Stimulated activated CD8-positive, alpha-beta memory T cell treated with anti-CD3 and anti-CD28 coated beads, Interleukin-4, amount 100 ng/mL, for 48 hours (primary cell): ENCODE results near the gene SCPEP1.
"Not testable (repeated sequence)": the region's sequence is repeated elsewhere in the genome, so short reads cannot be mapped to it uniquely, and the experiment has no call there.

ENCODE experiments used
- DNase-seq: peaks from one replicate; pipeline ENCODE4 v3.0.0-alpha.2; 2020

The SCPEP1 gene

GRCh38 chr17:56965681-56966080, 12.2 kb upstream of the SCPEP1 start:
- DNase-seq: not testable (repeated sequence)

- DNase-seq: no peak
Measured at GRCh38 chr17:56966338-56966737, 11.6 kb upstream of the SCPEP1 start.

- no peak for DNase-seq
Measured at GRCh38 chr17:56970974-56971373, 7.0 kb upstream of the SCPEP1 start.

DNA sequence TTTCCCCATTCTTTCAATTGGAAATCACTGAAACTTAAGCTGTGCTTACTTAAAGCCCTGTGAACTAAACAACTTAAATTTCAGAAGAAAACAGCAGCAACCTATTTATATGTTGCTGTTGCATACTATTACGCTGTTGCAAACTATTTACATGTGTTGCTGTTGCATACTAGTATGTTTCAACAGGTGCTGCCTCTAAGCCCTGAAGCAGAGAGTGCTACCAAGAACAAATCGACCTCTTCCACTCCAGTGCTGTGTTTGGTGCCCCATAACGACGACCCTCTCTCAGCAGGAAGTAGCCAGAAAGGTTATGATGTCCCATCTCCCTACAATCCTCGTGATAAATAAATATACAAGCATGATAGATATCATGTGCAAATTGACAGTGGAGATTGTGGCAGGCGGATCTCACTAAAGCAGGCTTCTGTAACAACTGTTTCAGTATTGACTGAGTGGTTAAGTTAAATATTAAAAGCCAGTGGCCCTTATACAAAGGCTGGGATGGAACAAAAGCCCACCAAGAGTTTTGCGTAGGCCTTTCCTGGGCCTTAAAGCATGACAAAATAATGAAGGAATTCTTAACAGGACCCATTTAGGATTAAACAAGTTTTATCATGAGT, 5.7 kb upstream of the SCPEP1 start:
- DNase-seq: no peak

DNA sequence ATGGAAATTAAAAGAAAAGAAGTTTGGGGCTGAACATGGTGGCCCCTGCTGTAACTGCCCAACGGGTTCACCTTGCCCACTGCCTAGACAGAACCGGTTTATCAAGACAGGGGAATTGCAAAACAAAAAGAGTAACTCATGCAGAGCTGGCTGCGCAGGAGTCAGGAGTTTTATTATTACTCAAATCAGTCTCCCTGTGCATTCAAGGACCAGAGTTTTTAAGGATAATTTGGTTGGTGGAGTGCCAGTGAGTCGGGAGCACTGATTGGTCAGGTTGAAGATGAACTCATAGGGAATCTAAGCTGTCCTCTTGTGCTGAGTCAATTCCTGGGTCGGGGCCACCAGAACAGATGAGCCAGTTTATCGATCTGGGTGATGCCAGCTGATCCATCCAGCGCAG, 4.4 kb upstream of the SCPEP1 start:
- DNase-seq: no peak

DNA sequence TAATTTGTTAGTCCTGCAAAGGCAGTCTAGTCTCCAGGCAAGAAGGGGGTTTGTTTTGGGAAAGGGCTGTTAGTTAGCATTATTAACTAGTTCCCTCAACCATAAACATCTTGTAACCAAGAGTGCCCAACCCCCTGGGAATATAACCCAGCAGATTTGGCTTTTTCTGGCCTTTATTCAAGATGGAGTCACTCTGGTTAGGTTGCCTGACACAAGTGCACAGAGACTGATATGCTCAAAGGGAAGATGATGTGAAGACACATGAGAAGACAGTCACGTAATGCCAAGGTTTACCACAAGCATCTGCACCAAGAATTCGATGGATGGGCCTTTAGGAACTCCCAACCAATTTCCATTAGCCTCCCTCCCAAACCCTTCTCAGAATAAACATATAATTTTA, 3.9 kb upstream of the SCPEP1 start:
- no peak for DNase-seq

GRCh38 chr17:56975656-56976055, 2.3 kb upstream of the SCPEP1 start:
- no peak for DNase-seq

GRCh38 chr17:56976941-56977608, 856 bp upstream of the SCPEP1 start:
- no peak for DNase-seq

- DNase-seq: no peak
Measured at GRCh38 chr17:56978441-56979090, 635 bp downstream of the SCPEP1 start.

DNA sequence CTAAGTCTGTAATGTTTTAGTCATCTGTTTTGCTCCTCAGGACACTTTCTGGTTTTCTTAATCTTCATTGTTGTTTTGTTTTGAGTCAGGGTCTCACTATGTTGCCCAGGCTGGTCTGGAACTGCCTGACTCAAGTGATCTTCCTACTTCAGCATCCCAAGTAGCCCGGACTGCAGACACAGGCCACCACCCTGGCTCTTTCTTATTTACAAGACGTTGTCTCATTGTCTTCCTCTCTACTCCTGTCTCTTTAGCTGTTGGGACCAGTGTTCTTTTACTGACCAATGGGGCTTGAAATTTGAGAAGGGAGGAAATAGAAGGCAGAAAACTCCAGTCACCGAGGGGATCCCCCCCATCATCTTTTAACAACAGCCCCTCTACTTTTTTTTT, 1.2 kb downstream of the SCPEP1 start:
- DNase-seq: no peak

GRCh38 chr17:56980526-56980925, 2.6 kb downstream of the SCPEP1 start:
- DNase-seq: not testable (repeated sequence)

DNA sequence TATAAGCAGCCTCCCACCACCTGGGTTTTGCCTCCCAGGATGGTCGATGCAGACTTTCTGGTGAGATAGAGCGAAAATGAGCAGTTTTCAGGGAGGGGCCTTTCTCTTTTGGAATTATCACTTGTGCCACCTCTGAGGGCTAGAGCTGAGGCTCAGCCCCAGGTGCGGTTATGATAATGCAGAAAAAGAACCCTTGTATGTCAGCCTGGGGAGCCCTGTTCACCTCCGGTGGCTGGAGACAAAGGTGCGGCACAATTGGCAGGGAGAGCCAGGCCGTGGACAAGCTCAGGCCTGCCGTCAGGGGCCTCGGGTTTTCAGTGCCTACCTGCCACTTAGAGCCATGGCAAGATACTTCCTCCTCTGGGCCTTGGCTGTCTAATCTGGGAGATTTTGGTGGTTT, 4.4 kb downstream of the SCPEP1 start:
- DNase-seq: no peak

DNA sequence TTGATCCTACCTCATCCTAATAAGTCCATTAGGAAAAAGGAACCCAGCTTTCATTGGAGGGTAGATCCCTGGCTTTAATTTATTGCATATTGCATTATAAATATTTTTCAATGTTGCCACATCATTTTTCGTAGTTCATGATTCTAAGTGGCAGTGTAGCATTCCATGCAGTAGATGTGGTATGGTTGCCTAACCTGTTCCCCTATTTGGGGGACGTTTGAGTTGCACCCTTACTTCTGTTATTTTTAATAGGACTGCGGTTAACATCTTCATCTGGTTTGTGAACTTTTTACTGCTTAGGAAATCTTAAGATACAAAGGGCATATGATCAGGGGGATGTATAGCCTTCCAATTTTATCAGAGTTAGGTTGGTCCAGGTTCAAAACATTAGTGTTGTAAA, 5.4 kb downstream of the SCPEP1 start:
- DNase-seq: no peak

DNA sequence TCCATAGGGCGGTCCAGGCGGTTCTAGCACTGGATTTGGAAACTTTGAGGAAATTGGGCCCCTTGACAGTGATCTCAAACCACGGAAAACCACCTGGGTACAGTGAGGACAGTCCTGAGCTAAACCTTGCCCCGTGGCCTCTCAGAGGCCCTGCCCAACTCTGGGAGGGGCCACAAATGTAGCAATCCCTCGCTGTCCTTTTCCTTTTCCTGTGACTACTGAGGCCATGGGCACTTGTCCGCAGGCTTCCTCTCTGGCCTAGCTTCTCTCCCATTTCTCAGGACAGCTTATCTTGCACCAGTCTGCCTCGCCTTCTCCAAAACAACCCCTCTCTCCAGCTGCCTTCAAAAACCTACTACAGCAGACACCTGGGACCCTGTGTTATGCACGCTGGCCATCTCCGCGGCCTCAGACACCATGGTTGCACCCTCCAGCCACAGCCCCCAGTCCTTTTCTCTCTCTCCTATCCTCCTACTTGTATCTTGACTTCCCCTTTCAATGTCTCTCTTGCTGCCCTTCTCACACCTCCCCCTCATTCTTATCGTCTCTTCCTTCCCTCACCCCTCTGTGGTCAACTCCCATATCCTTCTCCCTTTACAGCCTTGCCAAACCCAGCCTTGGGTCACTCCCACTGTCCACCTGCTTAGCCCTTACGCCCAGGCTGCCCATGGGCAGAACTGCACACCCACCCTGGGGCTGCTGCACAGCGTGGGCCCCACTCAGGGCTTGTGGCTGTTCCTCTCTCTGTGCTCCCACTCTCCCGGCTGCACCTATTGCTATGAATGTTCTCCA, 7.6 kb downstream of the SCPEP1 start:
- no peak for DNase-seq

DNA sequence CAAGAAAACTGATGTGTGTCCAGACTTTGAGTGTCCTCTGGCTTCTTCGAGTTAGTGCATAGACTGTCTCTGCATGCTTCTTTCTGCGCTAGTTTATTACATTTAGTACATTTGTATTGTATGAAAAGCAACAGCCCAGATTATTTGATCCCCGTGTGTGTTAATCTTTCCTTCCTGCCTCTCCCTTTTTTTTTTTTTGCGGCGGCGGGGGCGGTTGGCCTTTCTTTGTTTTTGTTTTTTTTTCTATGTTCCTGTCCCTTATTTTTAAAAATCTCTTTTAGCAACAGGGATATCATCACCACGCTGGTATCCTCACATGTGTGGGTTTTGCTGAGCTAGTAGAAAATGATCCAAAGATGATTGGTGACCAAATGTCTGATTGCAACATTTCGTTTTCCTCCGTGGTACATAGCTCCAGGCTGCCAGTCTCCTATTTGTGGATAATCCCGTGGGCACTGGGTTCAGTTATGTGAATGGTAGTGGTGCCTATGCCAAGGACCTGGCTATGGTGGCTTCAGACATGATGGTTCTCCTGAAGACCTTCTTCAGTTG, 9.4 kb downstream of the SCPEP1 start:
- no peak for DNase-seq

DNA sequence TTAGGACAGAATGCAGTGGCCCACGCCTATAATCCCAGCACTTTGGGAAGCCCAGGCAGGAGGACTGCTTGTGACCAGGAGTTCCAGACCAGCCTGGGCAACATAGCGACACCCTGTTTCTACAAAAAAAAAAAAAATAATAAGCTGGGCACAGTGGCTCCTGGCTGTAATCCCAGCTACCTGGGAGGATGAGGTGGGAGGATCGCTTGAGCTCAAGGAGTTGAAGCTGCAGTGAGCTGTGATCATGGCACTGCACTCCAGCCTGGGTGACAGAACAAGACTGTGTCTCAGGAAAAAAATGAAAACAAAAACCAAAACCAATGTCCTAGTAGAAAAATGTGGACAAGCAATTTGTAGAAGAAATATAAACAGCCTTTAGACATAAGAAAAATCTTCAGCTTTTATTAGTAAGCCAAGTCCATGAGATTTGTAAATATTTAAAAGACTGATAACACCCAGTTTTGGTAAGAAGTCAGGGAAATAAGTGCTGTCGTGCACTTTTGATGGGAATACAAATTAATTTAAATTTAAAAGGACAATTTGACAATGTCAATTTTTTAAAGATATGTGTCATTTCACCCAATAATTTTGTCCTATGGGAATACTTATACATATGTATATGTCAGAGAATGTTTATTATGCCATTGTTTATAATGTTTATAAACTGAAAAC, 11.1 kb downstream of the SCPEP1 start:
- no peak for DNase-seq

GRCh38 chr17:56992364-56992763, 14.4 kb downstream of the SCPEP1 start:
- DNase-seq: no peak

DNA sequence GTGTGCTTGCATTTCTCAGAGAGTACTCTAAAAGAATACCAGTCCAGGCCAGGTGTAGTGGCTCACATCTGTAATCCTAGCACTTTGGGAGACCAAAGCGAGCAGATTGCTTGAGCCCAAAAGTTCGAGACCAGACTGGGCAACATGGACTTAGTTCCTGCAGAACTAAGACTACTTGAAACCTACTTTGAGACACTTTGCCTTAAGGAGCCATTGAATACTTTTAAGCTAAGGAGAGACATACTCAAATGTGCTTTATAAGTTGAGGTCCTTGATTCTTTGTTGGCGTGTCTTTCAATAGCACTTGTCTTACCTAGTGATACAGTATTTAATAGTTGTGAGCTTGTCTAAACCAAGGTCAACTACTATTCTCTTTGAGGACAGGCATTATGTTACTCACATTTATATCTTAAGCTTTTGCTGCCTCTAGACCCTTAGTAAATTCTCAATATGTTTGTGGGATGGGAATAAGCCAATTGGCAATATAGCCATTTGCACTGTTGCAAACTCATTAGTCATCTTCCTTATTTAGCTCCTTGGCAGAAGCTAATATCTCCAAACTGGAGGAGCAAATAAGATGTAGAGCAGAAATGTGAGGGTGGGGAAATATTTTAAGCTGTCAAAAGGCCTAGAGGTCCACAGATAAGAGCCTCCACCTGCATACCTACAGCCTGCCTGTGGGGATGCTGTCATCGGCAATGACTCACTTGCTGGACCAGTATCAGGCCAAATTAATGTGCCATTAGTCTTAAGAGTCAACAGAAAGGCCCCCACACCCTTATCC, 16.3 kb downstream of the SCPEP1 start:
- no peak for DNase-seq

GRCh38 chr17:56995766-56996165, 17.8 kb downstream of the SCPEP1 start:
- DNase-seq: no peak

GRCh38 chr17:56997313-56997712, 19.4 kb downstream of the SCPEP1 start:
- no peak for DNase-seq

DNA sequence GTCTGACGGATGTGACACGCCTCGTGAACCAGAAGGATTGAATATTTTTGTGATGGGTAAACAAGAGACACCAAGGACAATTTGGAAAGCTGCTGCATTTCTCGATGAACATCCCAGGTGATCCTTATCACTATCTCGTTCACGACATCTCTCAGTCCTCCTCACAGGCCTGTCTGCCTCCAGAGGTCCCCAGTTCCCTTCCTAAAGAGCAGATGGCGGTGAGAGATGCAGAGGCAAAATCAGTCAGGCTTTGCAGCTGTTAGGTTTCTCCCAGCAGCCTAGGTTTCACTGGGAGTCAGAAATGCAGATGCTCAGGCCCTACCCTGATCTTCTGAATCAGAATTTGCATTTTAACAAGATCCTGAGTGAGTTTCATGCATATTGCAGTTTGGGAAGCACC, 23.6 kb downstream of the SCPEP1 start:
- no peak for DNase-seq

DNA sequence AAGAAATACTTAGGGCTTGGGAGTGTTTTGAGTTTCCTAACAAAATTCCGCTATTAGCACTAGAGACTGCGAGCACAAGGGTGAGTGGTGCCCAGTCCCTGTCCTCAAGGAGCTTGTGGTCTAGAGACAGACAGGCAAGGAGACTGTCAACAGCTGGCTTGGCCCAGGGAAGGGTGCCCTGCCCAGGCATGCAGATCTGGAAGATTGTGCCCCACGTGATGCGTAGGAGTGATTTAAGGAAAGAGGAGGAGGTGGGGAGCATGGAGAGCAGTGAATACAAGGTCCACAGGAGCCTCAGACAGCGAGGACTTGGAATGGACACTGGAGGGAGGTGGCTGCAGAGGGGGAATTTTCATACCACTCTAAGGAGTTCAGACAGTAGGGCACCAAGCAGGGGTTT, 25.0 kb downstream of the SCPEP1 start:
- DNase-seq: no peak
